Activated CD8-positive, alpha-beta memory T cell treated with anti-CD3 and anti-CD28 coated beads, Interleukin-2, amount 50 U/mL, for 4 hours (primary cell): ENCODE data around the gene ZNF641.
"Not testable (repeated sequence)": the region's sequence is repeated elsewhere in the genome, so short reads cannot be mapped to it uniquely, and the experiment has no call there.

Experiments
- DNase-seq: peaks from one replicate; pipeline ENCODE4 v3.0.0-alpha.2; 2020

Gene ZNF641

GRCh38 chr12:48333680-48334079 lies 17.0 kb downstream of the ZNF641 start:
- DNase-seq = not testable (repeated sequence)

- DNase-seq = no peak
These were observed 19.3 kb downstream of the ZNF641 start for GRCh38 chr12:48331399-48331798.

GRCh38 chr12:48329199-48329939 lies 21.4 kb downstream of the ZNF641 start:
- no peak for DNase-seq

DNA sequence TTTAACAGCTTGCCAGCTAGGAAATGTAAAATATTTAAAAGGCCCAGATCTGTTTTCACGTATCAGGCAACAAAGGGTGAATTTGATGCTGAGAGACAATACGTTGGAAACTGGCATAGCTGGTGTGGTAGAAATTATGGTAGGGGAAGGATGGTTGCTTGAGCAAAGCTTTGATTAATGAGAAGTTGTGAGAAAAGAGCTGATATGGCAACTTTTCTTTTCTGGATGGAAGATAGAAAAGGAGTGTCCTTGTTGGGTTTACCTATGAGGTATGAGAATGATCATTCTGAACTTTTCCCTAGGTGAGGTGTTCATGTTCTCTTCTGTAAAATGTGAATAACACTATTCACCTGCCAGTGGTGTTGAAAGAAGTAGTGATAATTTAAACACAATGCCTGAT lies 34.2 kb downstream of the ZNF641 start:
- no peak for DNase-seq

DNA sequence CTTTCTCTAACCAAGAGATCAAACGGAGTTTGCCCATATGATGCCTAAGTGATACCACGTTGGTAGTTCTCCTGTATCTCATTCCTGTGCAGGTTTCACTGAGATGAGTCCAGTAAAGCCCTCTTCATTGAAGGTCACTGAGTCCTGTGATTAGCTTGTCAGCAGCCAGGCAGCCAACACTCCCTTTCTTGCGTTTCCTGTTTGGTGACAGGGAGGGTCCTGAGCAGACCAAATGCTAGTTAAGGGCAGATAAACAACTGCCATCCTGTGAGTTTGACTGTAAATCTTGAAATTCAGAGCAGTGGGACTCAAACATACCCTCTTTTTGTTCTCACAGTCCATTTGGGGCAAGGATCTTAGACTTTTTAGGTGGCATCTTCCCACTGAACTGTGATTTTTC lies 39.4 kb downstream of the ZNF641 start:
- no peak for DNase-seq

DNA sequence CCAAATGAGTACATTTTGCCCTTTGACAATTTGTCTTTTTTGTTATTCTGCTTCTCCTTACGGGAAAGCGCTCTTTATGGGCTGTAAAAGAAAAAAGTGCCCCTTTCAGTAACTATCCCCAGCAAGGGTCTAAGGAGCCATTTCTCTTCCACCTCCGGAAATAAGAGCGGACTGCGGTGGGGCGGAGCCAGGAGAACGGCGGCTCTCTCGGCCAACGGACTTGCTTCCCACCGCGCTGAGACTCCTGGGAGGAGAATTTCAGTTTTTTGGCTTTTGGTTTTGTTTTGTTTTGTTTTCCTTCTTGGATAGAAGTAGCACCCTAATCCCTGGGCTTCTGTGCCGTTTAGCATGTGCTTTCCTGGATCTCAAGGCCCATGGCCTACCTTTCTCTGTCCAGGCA lies 43.5 kb downstream of the ZNF641 start:
- DNase-seq = no peak

GRCh38 chr12:48305190-48305589 lies 45.5 kb downstream of the ZNF641 start:
- no peak for DNase-seq

- no peak for DNase-seq
These were observed 48.4 kb downstream of the ZNF641 start for GRCh38 chr12:48302161-48302911.

DNA sequence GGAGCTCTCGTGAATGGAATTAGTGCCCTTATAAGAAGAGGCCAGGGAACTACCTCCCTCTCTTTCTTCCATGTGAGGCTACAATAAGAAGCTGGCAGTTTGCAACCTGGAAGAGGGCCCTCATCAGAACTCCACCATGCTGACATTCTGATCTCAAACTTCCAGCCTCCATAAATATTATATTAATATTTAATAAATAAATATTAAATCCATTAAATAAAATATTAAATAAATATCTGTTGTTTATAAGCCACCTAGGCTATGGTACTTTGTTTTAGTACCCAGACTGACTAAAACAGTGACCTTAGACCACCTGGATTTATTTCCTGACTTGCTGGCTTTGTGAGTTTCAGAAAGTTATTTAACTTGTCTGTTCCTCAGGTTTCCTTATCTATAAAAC lies 49.9 kb downstream of the ZNF641 start:
- no peak for DNase-seq

DNA sequence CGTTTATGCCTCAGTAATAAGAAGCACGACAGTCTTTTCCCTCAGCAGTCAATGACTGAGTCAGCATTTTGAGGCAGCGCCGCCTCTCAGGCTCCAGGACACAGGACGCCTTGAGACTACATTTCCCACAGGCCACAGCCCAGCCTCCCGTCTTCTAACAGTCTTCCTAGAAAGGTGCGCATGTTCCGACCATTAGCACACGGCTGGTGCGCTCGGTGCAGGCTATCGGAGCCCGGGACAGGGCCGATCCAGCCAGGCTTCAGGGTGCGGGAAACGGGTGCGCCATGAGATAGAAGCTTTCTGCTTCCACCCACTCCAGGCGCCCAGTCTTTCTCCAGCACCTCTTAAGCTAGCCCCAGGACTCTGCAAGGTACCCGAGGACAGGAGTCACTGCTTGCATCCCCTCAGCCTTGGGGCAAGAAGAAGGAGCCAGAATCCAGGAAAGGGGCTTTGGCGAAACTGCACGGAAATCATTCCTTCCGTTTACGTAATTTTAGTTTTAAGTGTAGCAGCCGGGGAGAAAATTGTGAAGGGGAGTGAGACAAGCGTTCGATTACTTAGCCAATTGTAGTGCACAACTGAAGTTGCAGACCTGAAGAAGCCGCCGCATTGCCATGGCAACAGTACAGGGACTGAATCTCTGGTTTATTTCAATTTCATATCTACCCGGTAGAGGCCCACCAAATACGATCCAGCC lies 54.0 kb downstream of the ZNF641 start:
- DNase-seq = peak; percentile 38

DNA sequence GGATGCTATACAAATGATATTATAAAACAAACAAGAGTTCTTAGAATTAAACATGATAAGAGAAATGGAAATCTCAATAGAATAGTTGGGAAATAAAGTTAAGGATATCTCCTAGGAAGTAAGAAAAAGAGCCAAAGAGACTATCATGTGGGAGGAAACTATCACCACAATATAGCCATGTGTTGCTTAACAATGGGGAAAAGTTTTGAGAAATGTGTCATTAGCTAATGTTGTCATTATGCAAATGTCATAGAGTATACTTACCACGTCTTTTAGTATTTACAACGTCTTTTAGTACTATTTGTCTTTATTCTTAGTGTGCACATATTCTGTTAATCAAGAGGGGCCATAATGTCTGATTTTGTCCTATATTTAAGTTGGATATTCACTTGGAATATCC lies 58.7 kb downstream of the ZNF641 start:
- DNase-seq = no peak

- no peak for DNase-seq
These were observed 59.2 kb downstream of the ZNF641 start for GRCh38 chr12:48291511-48291910.

- no peak for DNase-seq
These were observed 62.1 kb downstream of the ZNF641 start for GRCh38 chr12:48288387-48289268.
